HEK293 (cell line): Measurements from ENCODE around the gene ADAM17.

Experiments used
- CTCF ChIA-PET: fragments of 350-600 bp; formaldehyde crosslinking; extraction: SDS; loops from one replicate; lab custom pipeline; 2021; ENCODE audit warnings: antibody characterized with exemption; lab: Yijun Ruan, JAX
- POLR2A ChIA-PET: fragments of 300-600 bp; formaldehyde crosslinking; extraction: SDS; loops from one replicate; lab custom pipeline; 2020; ENCODE audit warnings: antibody characterized with exemption, inconsistent platforms; lab: Yijun Ruan, JAX
- H3K27ac ChIP-seq: fragments of 200-500 bp; sonication (Bioruptor generic); 2 replicates; pipeline ENCODE4 v1.5.1; 2014; ENCODE audit warnings: low read depth, low read length, control low read depth, inconsistent platforms; ENCODE audit errors: extremely low read depth
- H3K36me3 ChIP-seq, 2 experiments: fragments of 200-500 bp in 1 of 2; sonication (Bioruptor generic) in 1 of 2; 1 replicate in 1 of 2; 2 replicates in 1 of 2; pipeline ENCODE4 v1.5.1; 2014 to 2017; ENCODE audit warnings: inconsistent platforms in 2 of 2, low read length in 2 of 2; ENCODE audit not compliant: control insufficient read depth in 2 of 2, insufficient read depth in 1 of 2
- H3K4me1 ChIP-seq: fragments of 200-500 bp; sonication (Bioruptor generic); 2 replicates; pipeline ENCODE4 v1.5.1; 2014; ENCODE audit warnings: mild to moderate bottlenecking, low read length, inconsistent platforms; ENCODE audit not compliant: control insufficient read depth, insufficient read depth
- H3K4me3 ChIP-seq: 2 replicates; pipeline ENCODE4 v1.5.1; 2011; ENCODE audit warnings: low read depth, mild to moderate bottlenecking, control low read depth, low read length, moderate library complexity
- H3K9me3 ChIP-seq: fragments of 200-500 bp; sonication (Bioruptor generic); 2 replicates; pipeline ENCODE4 v1.5.1; 2014; ENCODE audit warnings: low read depth, low read length, inconsistent platforms; ENCODE audit not compliant: control insufficient read depth, insufficient read depth
- ELK4 ChIP-seq: IDR thresholded peaks from 2 replicates; pipeline ENCODE4 v1.6.1; 2011; ENCODE audit warnings: mild to moderate bottlenecking, low read depth, low read length, borderline replicate concordance
- HOXA7 ChIP-seq: sonication (generic); formaldehyde crosslinking; IDR thresholded peaks from 2 replicates; pipeline ENCODE4 v1.8.1; 2022; ENCODE audit warnings: missing genetic modification reagents, borderline replicate concordance
- PRDM1 ChIP-seq: fragments of 450-650 bp; formaldehyde crosslinking; IDR thresholded peaks from 2 replicates; pipeline ENCODE4; 2016; ENCODE audit warnings: missing biosample characterization, missing genetic modification characterization
- PRDM10 ChIP-seq: fragments of 450-650 bp; formaldehyde crosslinking; IDR thresholded peaks from 2 replicates; pipeline ENCODE4 v1.5.1; 2016; ENCODE audit warnings: missing biosample characterization, missing genetic modification characterization
- REST ChIP-seq: fragments of 450-650 bp; formaldehyde crosslinking; IDR thresholded peaks from 2 replicates; pipeline ENCODE4 v1.5.1; 2016; ENCODE audit warnings: missing biosample characterization, missing genetic modification characterization
- SCRT1 ChIP-seq: fragments of 450-650 bp; formaldehyde crosslinking; IDR thresholded peaks from 2 replicates; pipeline ENCODE4 v1.5.1; 2016; ENCODE audit warnings: missing biosample characterization, missing genetic modification characterization, borderline replicate concordance
- SP3 ChIP-seq: fragments of 450-650 bp; formaldehyde crosslinking; IDR thresholded peaks from 2 replicates; pipeline ENCODE4 v1.5.1; 2016; ENCODE audit warnings: missing biosample characterization, missing genetic modification characterization
- ZBTB1 ChIP-seq: fragments of 450-650 bp; formaldehyde crosslinking; IDR thresholded peaks from 2 replicates; pipeline ENCODE4 v1.5.1; 2016; ENCODE audit warnings: missing biosample characterization, missing genetic modification characterization
- ZBTB26 ChIP-seq: fragments of 450-650 bp; formaldehyde crosslinking; optimal IDR thresholded peaks from 2 replicates; pipeline ENCODE3; 2016; ENCODE audit warnings: missing biosample characterization, mild to moderate bottlenecking, missing genetic modification characterization
- ZBTB7A ChIP-seq: fragments of 450-650 bp; formaldehyde crosslinking; IDR thresholded peaks from 2 replicates; pipeline ENCODE4 v1.5.1; 2016; ENCODE audit warnings: low read depth, missing biosample characterization, missing genetic modification characterization
- ZNF121 ChIP-seq: fragments of 450-650 bp; formaldehyde crosslinking; IDR thresholded peaks from 2 replicates; pipeline ENCODE4 v1.5.1; 2016; ENCODE audit warnings: missing biosample characterization, missing genetic modification characterization
- ZNF214 ChIP-seq: fragments of 450-650 bp; formaldehyde crosslinking; IDR thresholded peaks from 2 replicates; pipeline ENCODE4 v1.5.1; 2017; ENCODE audit warnings: missing biosample characterization, mild to moderate bottlenecking, missing genetic modification characterization, borderline replicate concordance
- ZNF324 ChIP-seq: fragments of 450-650 bp; formaldehyde crosslinking; IDR thresholded peaks from 2 replicates; pipeline ENCODE4 v1.5.1; 2016; ENCODE audit warnings: missing biosample characterization, missing genetic modification characterization
- ZNF350 ChIP-seq: fragments of 450-650 bp; formaldehyde crosslinking; IDR thresholded peaks from 2 replicates; pipeline ENCODE4 v1.5.0; 2017; ENCODE audit warnings: missing biosample characterization, mild to moderate bottlenecking, missing genetic modification characterization
- ZNF394 ChIP-seq: fragments of 450-650 bp; formaldehyde crosslinking; IDR thresholded peaks from 2 replicates; pipeline ENCODE4 v1.5.1; 2016; ENCODE audit warnings: missing biosample characterization, missing genetic modification characterization, mild to moderate bottlenecking, moderate library complexity, borderline replicate concordance
- ZNF514 ChIP-seq: fragments of 450-650 bp; formaldehyde crosslinking; IDR thresholded peaks from 2 replicates; pipeline ENCODE4 v1.5.1; 2016; ENCODE audit warnings: missing biosample characterization, missing genetic modification characterization
- ZNF555 ChIP-seq: fragments of 450-650 bp; formaldehyde crosslinking; conservative IDR thresholded peaks from 2 replicates; pipeline ENCODE4 v1.5.1; 2017; ENCODE audit warnings: missing biosample characterization, mild to moderate bottlenecking, missing genetic modification characterization, inconsistent platforms
- ZNF670 ChIP-seq: fragments of 450-650 bp; formaldehyde crosslinking; IDR thresholded peaks from 2 replicates; pipeline ENCODE4 v1.5.1; 2016; ENCODE audit warnings: missing biosample characterization, missing genetic modification characterization, low read depth
- ZNF792 ChIP-seq: fragments of 450-650 bp; formaldehyde crosslinking; IDR thresholded peaks from 2 replicates; pipeline ENCODE4 v1.5.1; 2016; ENCODE audit warnings: missing biosample characterization, missing genetic modification characterization

Gene ADAM17

GRCh38 chr2:9560628-9561027 is 5.0 kb upstream of the ADAM17 start:
- Histone ChIP-seq H3K4me1 (no peaks in the 10 kb centered on the region), H3K4me3 (no peak overlapping the region), H3K27ac (no peak overlapping the region), H3K9me3 (no peaks in the 10 kb centered on the region), H3K36me3 (peaks cover 4 to 6% of the 10 kb centered on the region in 2 experiments; a peak in 2 of 3 replicates)
- TF ChIP-seq ZNF670 (tag by site-specific recombination): no peak
- TF ChIP-seq ZNF792 (tag by site-specific recombination): no peak
- no peak for TF ChIP-seq PRDM1 (tag by site-specific recombination)
- no peak for TF ChIP-seq ZNF555 (tag by site-specific recombination)
- no peak for TF ChIP-seq SP3 (tag by site-specific recombination)
- TF ChIP-seq ZBTB1 (tag by site-specific recombination): no peak
- no peak for TF ChIP-seq SCRT1 (tag by site-specific recombination)
- no peak for TF ChIP-seq ZNF121
- no peak for TF ChIP-seq ZNF350 (tag by site-specific recombination)
- TF ChIP-seq ZBTB7A: no peak
- no peak for TF ChIP-seq ZBTB26
- no peak for TF ChIP-seq PRDM10 (tag by site-specific recombination)
- TF ChIP-seq ZNF514 (tag by site-specific recombination): no peak
- no peak for TF ChIP-seq ELK4
- no peak for TF ChIP-seq HOXA7 (CRISPR knock-in tag)
- ChIA-PET CTCF (no interaction called here), POLR2A (interaction anchor here (1.3 kb wide), 1 partner anchor 70 kb away, joined by 3 read pairs; the partner anchor contains the start of gene YWHAQ)

- CTCF ChIA-PET: interaction anchor here (0.7 to 1.1 kb wide), 3 partner anchors 26 to 353 kb away, joined by 3 to 4 read pairs (median 3); no protein-coding TSS in a partner anchor
Measured at GRCh38 chr2:9558948-9559381, 3.3 kb upstream of the ADAM17 start.

More at GRCh38 chr2:9558948-9559381, 3.3 kb upstream of the ADAM17 start:
- Histone ChIP-seq H3K4me3 (no peak overlapping the region), H3K4me1 (peaks cover 6% of the 10 kb centered on the region; the same call in 1 of the 2 replicates), H3K27ac (no peak overlapping the region), H3K36me3 (peaks cover 4 to 6% of the 10 kb centered on the region in 2 experiments; a peak in 2 of 3 replicates), H3K9me3 (no peaks in the 10 kb centered on the region)
- POLR2A ChIA-PET: interaction anchor here (1.0 to 1.2 kb wide), 3 partner anchors 71 to 116 kb away, joined by 3 to 9 read pairs (median 3); partner anchors contain the start of gene YWHAQ
- TF ChIP-seq REST (tag by site-specific recombination) (no peak), ZNF214 (tag by site-specific recombination) (no peak), ZNF324 (tag by site-specific recombination) (no peak), ZNF394 (tag by site-specific recombination) (peak; percentile 36; the same call in 1 of the 2 replicates), HOXA7 (CRISPR knock-in tag) (no peak)
- TF ChIP-seq, all 188 proteins: peak for 1
